ENCODE measurements around the gene SSR1. TPM values are rescaled to one million over a fixed set of nuclear protein-coding genes. Genes with fewer than 3 reads are reported as not detected.

The SSR1 gene
- total RNA-seq, 5 donors from 2014 or later (not counting 1 experiment from before 2014, with no cell fraction given), result 75.7 to 111 (median 100) TPM

GRCh38 chr6:7334685-7335084, 21.7 kb upstream of the SSR1 start:
- ChIA-PET CTCF (no interaction called here), POLR2A (no interaction called here)
- no peak overlapping the region for H3K27ac ChIP-seq (ENCODE audit: low read length)
- H3K9me3 Mint-ChIP-seq, result no peaks in the 10 kb centered on the region
- ATAC-seq (replicated peaks in 1 of 4) (no peak), DNase-seq (no peak)
- H3K9me3 ChIP-seq, result no peaks in the 10 kb centered on the region
- 77% methylated on average over 3 of the region's 3 CpGs for whole genome bisulfite sequencing (ENCODE audit: insufficient coverage)
- no peaks in the 10 kb centered on the region for H3K36me3 ChIP-seq (ENCODE audit: control insufficient read depth in 2 of 2, extremely low read depth in 1 of 2, insufficient read depth in 1 of 2, low read length in 1 of 2)
- no peak overlapping the region for H3K4me3 ChIP-seq (ENCODE audit: control insufficient read depth in 1 of 2, extremely low read depth in 1 of 2, low read length in 1 of 2)
- no peak overlapping the region for H3K4me3 Mint-ChIP-seq
- H3K27me3 Mint-ChIP-seq, result no peaks in the 10 kb centered on the region
- H3K4me1 ChIP-seq (ENCODE audit: control insufficient read depth in 1 of 2, extremely low read depth in 1 of 2, insufficient read depth in 2 of 2, low read length in 2 of 2), result no peaks in the 10 kb centered on the region
- H3K27me3 ChIP-seq (replicated peaks in 1 of 2; ENCODE audit: control insufficient read depth in 2 of 2, extremely low read depth in 1 of 2, insufficient read depth in 2 of 2, low read length in 1 of 2), result peaks cover 0 to 3% of the 10 kb centered on the region in 2 experiments
- H3K36me3 Mint-ChIP-seq, result no peaks in the 10 kb centered on the region
- H3K4me1 Mint-ChIP-seq, result no peaks in the 10 kb centered on the region
- H3K27ac Mint-ChIP-seq, result no peak overlapping the region

GRCh38 chr6:7332090-7332745, 19.2 kb upstream of the SSR1 start:
- Histone ChIP-seq H3K36me3 (ENCODE audit: control insufficient read depth in 2 of 2, extremely low read depth in 1 of 2, insufficient read depth in 1 of 2, low read length in 1 of 2) (no peaks in the 10 kb centered on the region), H3K27me3 (replicated peaks in 1 of 2; ENCODE audit: control insufficient read depth in 2 of 2, extremely low read depth in 1 of 2, insufficient read depth in 2 of 2, low read length in 1 of 2) (peaks cover 0 to under 1% of the 10 kb centered on the region in 2 experiments), H3K27ac (ENCODE audit: low read length) (no peak overlapping the region), H3K4me3 (ENCODE audit: control insufficient read depth in 1 of 2, extremely low read depth in 1 of 2, low read length in 1 of 2) (no peak overlapping the region), H3K4me1 (ENCODE audit: control insufficient read depth in 1 of 2, extremely low read depth in 1 of 2, insufficient read depth in 2 of 2, low read length in 2 of 2) (no peaks in the 10 kb centered on the region), H3K9me3 (no peaks in the 10 kb centered on the region)
- WGBS (ENCODE audit: insufficient coverage), result 84% methylated on average over 5 of the region's 8 CpGs
- no peak overlapping the region for H3K27ac Mint-ChIP-seq
- DNase-seq (no peak), ATAC-seq (replicated peaks in 1 of 4) (no peak)
- H3K36me3 Mint-ChIP-seq, result no peaks in the 10 kb centered on the region
- no peaks in the 10 kb centered on the region for H3K4me1 Mint-ChIP-seq
- ChIA-PET CTCF (interaction anchor here in 1 of 2 donors (0.6 kb wide), 1 partner anchor 17 kb away, joined by 4 read pairs; no protein-coding TSS in a partner anchor), POLR2A (no interaction called here)
- peaks cover 0 to 3% of the 10 kb centered on the region in 2 donors for H3K27me3 Mint-ChIP-seq
- H3K9me3 Mint-ChIP-seq, result no peaks in the 10 kb centered on the region
- H3K4me3 Mint-ChIP-seq, result no peak overlapping the region

- no peak for ATAC-seq (replicated peaks in 1 of 4)
- Mint-ChIP-seq H3K27ac (no peak overlapping the region), H3K27me3 (peaks cover 0 to 3% of the 10 kb centered on the region in 2 donors)
Measured at GRCh38 chr6:7331452-7331851, 18.5 kb upstream of the SSR1 start.

GRCh38 chr6:7328243-7328642, 15.2 kb upstream of the SSR1 start:
- no peaks in the 10 kb centered on the region for H3K9me3 ChIP-seq
- DNase-seq, result no peak
- no peaks in the 10 kb centered on the region for H3K4me1 ChIP-seq (ENCODE audit: control insufficient read depth in 1 of 2, extremely low read depth in 1 of 2, insufficient read depth in 2 of 2, low read length in 2 of 2)
- H3K36me3 Mint-ChIP-seq, result no peaks in the 10 kb centered on the region
- peaks cover 0 to 3% (median 0%) of the 10 kb centered on the region in 3 donors for H3K4me1 Mint-ChIP-seq
- H3K27me3 ChIP-seq (replicated peaks in 1 of 2; ENCODE audit: control insufficient read depth in 2 of 2, extremely low read depth in 1 of 2, insufficient read depth in 2 of 2, low read length in 1 of 2), result peaks cover 0 to 5% of the 10 kb centered on the region in 2 experiments
- no peak overlapping the region for H3K4me3 Mint-ChIP-seq
- ChIA-PET CTCF (no interaction called here), POLR2A (no interaction called here)
- H3K4me3 ChIP-seq (ENCODE audit: control insufficient read depth in 1 of 2, extremely low read depth in 1 of 2, low read length in 1 of 2), result no peak overlapping the region
- H3K27ac ChIP-seq (ENCODE audit: low read length), result no peak overlapping the region
- WGBS (ENCODE audit: insufficient coverage), result 28% methylated on average over 2 of the region's 2 CpGs
- peaks cover 4 to 6% of the 10 kb centered on the region in 2 donors for H3K27me3 Mint-ChIP-seq
- H3K9me3 Mint-ChIP-seq, result peaks cover 0 to 4% (median 0%) of the 10 kb centered on the region in 3 donors
- no peak overlapping the region for H3K27ac Mint-ChIP-seq
- ATAC-seq (replicated peaks in 1 of 4), result no peak
- H3K36me3 ChIP-seq (ENCODE audit: control insufficient read depth in 2 of 2, extremely low read depth in 1 of 2, insufficient read depth in 1 of 2, low read length in 1 of 2), result no peaks in the 10 kb centered on the region

More at GRCh38 chr6:7331452-7331851, 18.5 kb upstream of the SSR1 start:
- Mint-ChIP-seq H3K36me3 (no peaks in the 10 kb centered on the region), H3K4me1 (no peaks in the 10 kb centered on the region), H3K4me3 (no peak overlapping the region), H3K9me3 (no peaks in the 10 kb centered on the region)
- POLR2A ChIA-PET, result interaction anchor here in 1 of 2 donors (0.6 kb wide), 1 partner anchor 61 kb away, joined by 4 read pairs; no protein-coding TSS in a partner anchor
- Histone ChIP-seq H3K9me3 (no peaks in the 10 kb centered on the region), H3K4me3 (ENCODE audit: control insufficient read depth in 1 of 2, extremely low read depth in 1 of 2, low read length in 1 of 2) (no peak overlapping the region), H3K36me3 (ENCODE audit: control insufficient read depth in 2 of 2, extremely low read depth in 1 of 2, insufficient read depth in 1 of 2, low read length in 1 of 2) (no peaks in the 10 kb centered on the region), H3K27ac (ENCODE audit: low read length) (no peak overlapping the region), H3K27me3 (replicated peaks in 1 of 2; ENCODE audit: control insufficient read depth in 2 of 2, extremely low read depth in 1 of 2, insufficient read depth in 2 of 2, low read length in 1 of 2) (peaks cover 0 to 5% of the 10 kb centered on the region in 2 experiments), H3K4me1 (ENCODE audit: control insufficient read depth in 1 of 2, extremely low read depth in 1 of 2, insufficient read depth in 2 of 2, low read length in 2 of 2) (no peaks in the 10 kb centered on the region)
- 92% methylated on average over 4 of the region's 7 CpGs for WGBS (ENCODE audit: insufficient coverage)
- CTCF ChIA-PET, result no interaction called here
- DNase-seq, result no peak

GRCh38 chr6:7325750-7326149, 12.8 kb upstream of the SSR1 start:
- CTCF ChIA-PET, result interaction anchor here in 1 of 2 donors (0.7 kb wide), 1 partner anchor 1511 kb away, joined by 5 read pairs; no protein-coding TSS in a partner anchor

GRCh38 chr6:7324520-7324919, 11.5 kb upstream of the SSR1 start:
- peaks cover 0 to 4% (median 0%) of the 10 kb centered on the region in 3 donors for H3K9me3 Mint-ChIP-seq
- H3K4me1 ChIP-seq (ENCODE audit: control insufficient read depth in 1 of 2, extremely low read depth in 1 of 2, insufficient read depth in 2 of 2, low read length in 2 of 2), result no peaks in the 10 kb centered on the region
- H3K9me3 ChIP-seq, result no peaks in the 10 kb centered on the region
- H3K36me3 ChIP-seq (ENCODE audit: control insufficient read depth in 2 of 2, extremely low read depth in 1 of 2, insufficient read depth in 1 of 2, low read length in 1 of 2), result no peaks in the 10 kb centered on the region
- H3K36me3 Mint-ChIP-seq, result no peaks in the 10 kb centered on the region
- ChIA-PET POLR2A (no interaction called here), CTCF (no interaction called here)
- ATAC-seq (replicated peaks in 1 of 4) (no peak), DNase-seq (peak in 1 of 35 experiments; percentile 16)
- H3K27me3 Mint-ChIP-seq, result peaks cover 4 to 6% of the 10 kb centered on the region in 2 donors
- H3K27me3 ChIP-seq (replicated peaks in 1 of 2; ENCODE audit: control insufficient read depth in 2 of 2, extremely low read depth in 1 of 2, insufficient read depth in 2 of 2, low read length in 1 of 2), result peaks cover 0 to 5% of the 10 kb centered on the region in 2 experiments
- no peak overlapping the region for H3K4me3 ChIP-seq (ENCODE audit: control insufficient read depth in 1 of 2, extremely low read depth in 1 of 2, low read length in 1 of 2)
- no peak overlapping the region for H3K27ac ChIP-seq (ENCODE audit: low read length)
- no peak overlapping the region for H3K27ac Mint-ChIP-seq
- H3K4me3 Mint-ChIP-seq, result no peak overlapping the region
- H3K4me1 Mint-ChIP-seq, result peaks cover 0 to 3% (median 0%) of the 10 kb centered on the region in 3 donors
- WGBS (ENCODE audit: insufficient coverage), result 22% methylated on average over 3 of the region's 7 CpGs

More at GRCh38 chr6:7325750-7326149, 12.8 kb upstream of the SSR1 start:
- Mint-ChIP-seq H3K36me3 (no peaks in the 10 kb centered on the region), H3K27ac (no peak overlapping the region), H3K4me3 (no peak overlapping the region), H3K27me3 (peaks cover 4 to 6% of the 10 kb centered on the region in 2 donors), H3K4me1 (peaks cover 0 to 3% (median 0%) of the 10 kb centered on the region in 3 donors), H3K9me3 (peaks cover 0 to 4% (median 0%) of the 10 kb centered on the region in 3 donors)
- H3K36me3 ChIP-seq (ENCODE audit: control insufficient read depth in 2 of 2, extremely low read depth in 1 of 2, insufficient read depth in 1 of 2, low read length in 1 of 2), result no peaks in the 10 kb centered on the region
- no peak overlapping the region for H3K27ac ChIP-seq (ENCODE audit: low read length)
- ATAC-seq (replicated peaks in 1 of 4), result no peak
- no peak overlapping the region for H3K4me3 ChIP-seq (ENCODE audit: control insufficient read depth in 1 of 2, extremely low read depth in 1 of 2, low read length in 1 of 2)
- H3K27me3 ChIP-seq (replicated peaks in 1 of 2; ENCODE audit: control insufficient read depth in 2 of 2, extremely low read depth in 1 of 2, insufficient read depth in 2 of 2, low read length in 1 of 2), result peaks cover 0 to 5% of the 10 kb centered on the region in 2 experiments
- POLR2A ChIA-PET, result interaction anchor here in 1 of 2 donors (0.5 kb wide), 1 partner anchor 14 kb away, joined by 4 read pairs; no protein-coding TSS in a partner anchor
- H3K4me1 ChIP-seq (ENCODE audit: control insufficient read depth in 1 of 2, extremely low read depth in 1 of 2, insufficient read depth in 2 of 2, low read length in 2 of 2), result no peaks in the 10 kb centered on the region
- no peaks in the 10 kb centered on the region for H3K9me3 ChIP-seq
- WGBS (ENCODE audit: insufficient coverage), result no CpG with 5 or more reads among the region's 3 CpGs
- DNase-seq, result no peak
